Frontal cortex (tissue), 4 donors: ENCODE results near the gene MAP3K19. TPM values are rescaled to one million over a fixed set of nuclear protein-coding genes. Genes with fewer than 3 reads are reported as not detected.
A peak's percentile ranks its signal among the peaks of the same experiment; 100 is the strongest.
"Not testable (repeated sequence)": the region's sequence is repeated elsewhere in the genome, so short reads cannot be mapped to it uniquely, and the experiment has no call there.

Source experiments
- DNase-seq, 2 donors: peaks; one replicate each; pipeline ENCODE4 v3.0.0; 2012; ENCODE audit warnings: low spot score in 2 of 2
- FAIRE-seq: peaks from 2 replicates; lab custom pipeline; 2012; peaks lifted over from hg19 to GRCh38; lab: Jason Lieb, UNC
- total RNA-seq: library from RNA; depleted of rRNA; stranded (reverse); fragments of >200 nt; gene quantifications from one replicate; pipeline ENCODE4 v1.2.3, GENCODE V29; 2014
- donor health status: control.
- donor health status: control.
- donor health status: control.

MAP3K19 gene
- total RNA-seq, 1 donor from 2014 or later: 0.41 TPM

- FAIRE-seq: no peak
- DNase-seq: no peak
Measured at GRCh38 chr2:135055182-135055786, 8.0 kb upstream of the MAP3K19 start.

GRCh38 chr2:135052997-135053474 is 5.8 kb upstream of the MAP3K19 start:
- no peak for FAIRE-seq
- DNase-seq: no peak

- no peak for FAIRE-seq
- DNase-seq: peak; percentile 55 to 81
Measured at GRCh38 chr2:135052042-135052876, 5.0 kb upstream of the MAP3K19 start, which contains the start of gene RAB3GAP1. Gene RAB3GAP1 (plus strand): TSS chr2:135052292. CDS start chr2:135052308, 16 bp downstream.

- FAIRE-seq (no peak), DNase-seq (no peak)
Measured at GRCh38 chr2:135050684-135051083, 3.4 kb upstream of the MAP3K19 start.

- FAIRE-seq (no peak), DNase-seq (no peak)
Measured at GRCh38 chr2:135050132-135050531, 2.9 kb upstream of the MAP3K19 start.

- no peak for DNase-seq
- no peak for FAIRE-seq
Measured at GRCh38 chr2:135048122-135048521, 875 bp upstream of the MAP3K19 start.

- no peak for DNase-seq
- FAIRE-seq: no peak
Measured at GRCh38 chr2:135043345-135043744, 3.9 kb downstream of the MAP3K19 start.

GRCh38 chr2:135037831-135038230 is 9.4 kb downstream of the MAP3K19 start:
- no peak for DNase-seq
- no peak for FAIRE-seq

- not testable (repeated sequence) for DNase-seq, FAIRE-seq
Measured at GRCh38 chr2:135033216-135033615, 14.0 kb downstream of the MAP3K19 start.

- no peak for FAIRE-seq
- no peak for DNase-seq
Measured at GRCh38 chr2:135030826-135031225, 16.4 kb downstream of the MAP3K19 start.

- DNase-seq: no peak
- no peak for FAIRE-seq
Measured at GRCh38 chr2:135029481-135030134, 17.6 kb downstream of the MAP3K19 start.

GRCh38 chr2:135023886-135024485 is 23.3 kb downstream of the MAP3K19 start:
- DNase-seq (no peak), FAIRE-seq (no peak)

GRCh38 chr2:135022952-135023880 is 24.0 kb downstream of the MAP3K19 start:
- FAIRE-seq: no peak

GRCh38 chr2:135021618-135022017 is 25.6 kb downstream of the MAP3K19 start:
- no peak for FAIRE-seq
- no peak for DNase-seq

More at GRCh38 chr2:135022952-135023880, 24.0 kb downstream of the MAP3K19 start:
- no peak for DNase-seq

GRCh38 chr2:135011633-135012032 is 35.6 kb downstream of the MAP3K19 start:
- FAIRE-seq: no peak
- no peak for DNase-seq

- FAIRE-seq (no peak), DNase-seq (no peak)
Measured at GRCh38 chr2:135010200-135010942, 36.9 kb downstream of the MAP3K19 start.

- FAIRE-seq (no peak), DNase-seq (no peak)
Measured at GRCh38 chr2:135009339-135009738, 37.9 kb downstream of the MAP3K19 start.

- DNase-seq: no peak
- FAIRE-seq: no peak
Measured at GRCh38 chr2:135005753-135006152, 41.5 kb downstream of the MAP3K19 start.
